Vagina (tissue), 2 donors: ENCODE data around the gene GAB3.

ENCODE experiments used
- POLR2A ChIP-seq, 2 donors: fragments of 450-650 bp; IDR thresholded peaks; one replicate each; pipeline ENCODE4 v1.6.1; 2017; ENCODE audit warnings: antibody characterized with exemption in 2 of 2, mild to moderate bottlenecking in 2 of 2, moderate library complexity in 2 of 2
- TF ChIP-seq, protein P1 (sequence below), 3 experiments: fragments of 450-650 bp in 2 of 3; fragments of 200-600 bp in 1 of 3; sonication (generic) in 1 of 3; IDR thresholded peaks; one replicate each; pipeline ENCODE4 v1.5.1; 2017 to 2019; ENCODE audit warnings: antibody characterized with exemption in 3 of 3, mild to moderate bottlenecking in 2 of 3, moderate library complexity in 2 of 3

DNA sequence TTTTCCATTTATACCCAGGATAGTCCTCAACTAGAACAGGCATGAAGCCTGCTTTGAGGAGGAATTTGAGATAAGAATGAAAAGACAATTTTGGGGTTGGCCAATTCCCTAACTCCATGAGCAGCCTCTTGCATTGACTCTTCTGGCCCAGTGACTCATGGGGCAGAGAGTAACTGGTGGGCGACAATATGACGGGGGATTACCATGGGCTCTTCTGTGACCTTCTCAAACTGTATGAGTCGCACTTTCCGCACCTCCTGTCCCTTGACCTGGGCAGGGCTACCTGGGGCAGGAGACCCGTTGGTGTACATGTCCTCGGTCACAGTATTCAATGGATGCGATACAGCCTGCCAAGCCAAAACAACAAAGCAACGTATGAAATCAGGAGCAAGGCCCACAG is 41.1 kb upstream of the GAB3 start:
- TF ChIP-seq, protein P1, sequence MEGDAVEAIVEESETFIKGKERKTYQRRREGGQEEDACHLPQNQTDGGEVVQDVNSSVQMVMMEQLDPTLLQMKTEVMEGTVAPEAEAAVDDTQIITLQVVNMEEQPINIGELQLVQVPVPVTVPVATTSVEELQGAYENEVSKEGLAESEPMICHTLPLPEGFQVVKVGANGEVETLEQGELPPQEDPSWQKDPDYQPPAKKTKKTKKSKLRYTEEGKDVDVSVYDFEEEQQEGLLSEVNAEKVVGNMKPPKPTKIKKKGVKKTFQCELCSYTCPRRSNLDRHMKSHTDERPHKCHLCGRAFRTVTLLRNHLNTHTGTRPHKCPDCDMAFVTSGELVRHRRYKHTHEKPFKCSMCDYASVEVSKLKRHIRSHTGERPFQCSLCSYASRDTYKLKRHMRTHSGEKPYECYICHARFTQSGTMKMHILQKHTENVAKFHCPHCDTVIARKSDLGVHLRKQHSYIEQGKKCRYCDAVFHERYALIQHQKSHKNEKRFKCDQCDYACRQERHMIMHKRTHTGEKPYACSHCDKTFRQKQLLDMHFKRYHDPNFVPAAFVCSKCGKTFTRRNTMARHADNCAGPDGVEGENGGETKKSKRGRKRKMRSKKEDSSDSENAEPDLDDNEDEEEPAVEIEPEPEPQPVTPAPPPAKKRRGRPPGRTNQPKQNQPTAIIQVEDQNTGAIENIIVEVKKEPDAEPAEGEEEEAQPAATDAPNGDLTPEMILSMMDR (IDR thresholded peaks at IDR 0.05) = no peak
- TF ChIP-seq POLR2A (IDR thresholded peaks at IDR 0.05) = no peak
